Large intestine (tissue), 3 donors: ENCODE results near the gene DOK3. TPM values are rescaled to one million over a fixed set of nuclear protein-coding genes. Genes with fewer than 3 reads are reported as not detected.
A peak's percentile ranks its signal among the peaks of the same experiment; 100 is the strongest.

ENCODE experiments used
- DNase-seq, 2 donors: peaks; one replicate each; pipeline versions ENCODE4 v3.0.0 to v3.0.0-alpha.2; 2013
- H3K27ac ChIP-seq: one replicate; pipeline ENCODE4 v1.5.1; 2013; ENCODE audit warnings: low read length
- H3K27me3 ChIP-seq: 2 replicates; pipeline ENCODE4 v1.6.1; 2013; ENCODE audit warnings: low read length; ENCODE audit not compliant: control insufficient read depth, insufficient read depth
- H3K36me3 ChIP-seq: 2 replicates; pipeline ENCODE4 v1.6.1; 2013; ENCODE audit warnings: low read length; ENCODE audit not compliant: control insufficient read depth, insufficient read depth
- H3K4me1 ChIP-seq: one replicate; pipeline ENCODE4 v1.6.1; 2013; ENCODE audit warnings: low read length; ENCODE audit not compliant: control insufficient read depth, insufficient read depth
- H3K4me3 ChIP-seq: one replicate; pipeline ENCODE4 v1.5.1; 2013; ENCODE audit warnings: low read length
- H3K9me3 ChIP-seq: one replicate; pipeline ENCODE4 v1.6.1; 2013; ENCODE audit warnings: mild to moderate bottlenecking, low read depth, low read length, moderate library complexity; ENCODE audit not compliant: control insufficient read depth
- WGBS: methylation state at CpG from one replicate; pipeline ENCODE4 v1.1.5; 2013; ENCODE audit warnings: low lambda C conversion rate; ENCODE audit not compliant: insufficient coverage; 5-methylcytosine and 5-hydroxymethylcytosine counted together
- polyA plus RNA-seq: library from polyadenylated mRNA; unstranded; fragments of 120-200 nt; gene quantifications from one replicate; pipeline ENCODE4 v1.2.1, GENCODE V29; 2013

Gene DOK3
- polyA plus RNA-seq, 1 donor: 4.7 TPM

DNA sequence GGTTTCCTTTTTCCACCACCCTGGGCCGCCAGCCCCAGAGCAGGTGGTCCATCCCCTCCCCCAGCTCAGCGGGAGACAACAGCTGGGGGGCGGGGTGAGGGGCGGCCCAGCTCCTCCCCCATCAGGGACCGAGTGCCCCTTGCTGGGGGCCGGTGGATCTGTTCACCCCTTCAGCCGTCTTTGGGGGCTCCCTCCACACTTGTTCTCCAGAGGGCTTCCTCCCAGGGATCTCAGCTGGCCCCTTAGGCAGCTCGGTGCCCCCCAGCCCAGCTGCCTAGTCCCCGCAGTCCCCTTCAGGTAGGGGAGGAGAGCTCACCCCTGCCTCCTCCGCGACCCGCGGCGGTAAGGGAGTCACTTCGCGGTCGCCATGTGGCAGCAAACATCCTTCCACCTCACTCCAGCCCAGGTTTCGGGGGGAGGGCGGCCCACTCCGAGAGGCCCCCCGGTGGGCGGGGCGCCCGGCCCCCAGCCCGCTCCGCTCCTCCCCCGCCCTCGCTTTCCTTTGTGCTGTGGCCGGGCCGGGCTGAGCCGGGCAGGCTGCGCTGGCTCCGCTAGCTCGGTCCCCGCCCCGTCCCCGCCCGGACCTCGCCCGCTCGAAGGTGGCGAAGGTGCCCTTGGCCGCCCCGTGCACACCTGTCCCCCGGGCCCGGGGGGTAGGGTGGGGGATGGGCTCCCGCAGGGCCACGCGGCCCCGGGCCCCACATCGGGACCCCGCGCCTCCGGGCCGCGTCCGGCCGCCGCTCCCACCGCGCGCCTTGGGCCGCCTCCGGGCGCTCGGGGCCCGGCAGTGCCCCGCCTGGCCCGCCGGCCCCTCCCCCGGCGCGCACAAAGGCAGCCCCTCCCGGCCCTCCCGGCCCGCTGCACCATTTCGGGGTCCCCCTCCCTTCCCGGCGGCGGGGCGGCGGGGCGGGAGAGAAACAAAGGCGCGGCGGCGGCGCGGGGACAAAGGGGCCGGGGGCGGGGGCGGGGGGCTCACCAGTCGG is 36.9 kb downstream of the DOK3 start:
- Histone ChIP-seq H3K27me3 (peaks cover 23% of the 10 kb centered on the region), H3K36me3 (peaks cover 9% of the 10 kb centered on the region), H3K9me3 (no peaks in the 10 kb centered on the region), H3K27ac (peak overlapping the region; percentile 29), H3K4me1 (peaks cover 9% of the 10 kb centered on the region), H3K4me3 (peak overlapping the region; percentile 62)
- peak in 1 of 2 donors; percentile 45 for DNase-seq
- WGBS: no CpG with 5 or more reads among the region's 93 CpGs

DNA sequence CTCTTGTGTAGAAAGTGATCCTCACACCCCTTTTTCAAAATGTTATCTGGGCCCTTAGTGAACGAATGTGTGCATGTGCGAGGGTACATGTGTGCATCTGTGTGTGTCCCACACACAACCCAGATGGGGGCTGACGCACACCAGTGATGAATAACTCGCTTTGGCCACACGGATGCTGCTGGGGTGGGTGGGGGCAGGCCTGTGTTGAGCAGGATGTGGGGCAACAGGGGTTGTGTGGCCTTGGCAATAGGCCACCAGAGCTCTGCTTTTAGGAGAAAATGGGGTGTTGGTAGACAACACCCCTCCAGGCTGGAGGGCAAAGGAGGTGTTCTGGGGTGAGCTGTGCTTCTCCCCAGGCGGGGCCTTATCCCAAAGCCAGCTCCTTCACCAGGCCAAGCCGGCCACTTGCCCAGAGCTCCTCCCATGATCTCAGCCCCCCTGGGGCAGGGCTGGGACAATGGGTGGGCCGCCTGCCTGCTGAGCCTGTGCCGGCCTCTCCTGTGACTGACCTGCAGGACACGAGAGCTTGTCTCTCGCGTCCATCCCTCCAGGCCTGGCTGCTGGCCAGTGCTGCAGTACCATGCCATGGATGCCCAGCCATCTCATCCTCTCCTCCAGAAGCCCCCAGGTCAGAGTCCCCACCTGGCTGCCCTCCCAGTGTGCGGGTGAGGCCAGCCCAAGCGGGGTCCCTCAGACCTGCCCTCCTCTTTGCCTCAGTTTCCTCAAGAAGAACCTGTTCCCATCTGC is 37.8 kb downstream of the DOK3 start:
- H3K27me3 ChIP-seq: peaks cover 23% of the 10 kb centered on the region
- peaks cover 2% of the 10 kb centered on the region for H3K9me3 ChIP-seq
- H3K27ac ChIP-seq: no peak overlapping the region
- peaks cover 14% of the 10 kb centered on the region for H3K36me3 ChIP-seq
- WGBS: no CpG with 5 or more reads among the region's 14 CpGs
- H3K4me3 ChIP-seq: peak overlapping the region; percentile 62
- DNase-seq: no peak
- peaks cover 9% of the 10 kb centered on the region for H3K4me1 ChIP-seq

DNA sequence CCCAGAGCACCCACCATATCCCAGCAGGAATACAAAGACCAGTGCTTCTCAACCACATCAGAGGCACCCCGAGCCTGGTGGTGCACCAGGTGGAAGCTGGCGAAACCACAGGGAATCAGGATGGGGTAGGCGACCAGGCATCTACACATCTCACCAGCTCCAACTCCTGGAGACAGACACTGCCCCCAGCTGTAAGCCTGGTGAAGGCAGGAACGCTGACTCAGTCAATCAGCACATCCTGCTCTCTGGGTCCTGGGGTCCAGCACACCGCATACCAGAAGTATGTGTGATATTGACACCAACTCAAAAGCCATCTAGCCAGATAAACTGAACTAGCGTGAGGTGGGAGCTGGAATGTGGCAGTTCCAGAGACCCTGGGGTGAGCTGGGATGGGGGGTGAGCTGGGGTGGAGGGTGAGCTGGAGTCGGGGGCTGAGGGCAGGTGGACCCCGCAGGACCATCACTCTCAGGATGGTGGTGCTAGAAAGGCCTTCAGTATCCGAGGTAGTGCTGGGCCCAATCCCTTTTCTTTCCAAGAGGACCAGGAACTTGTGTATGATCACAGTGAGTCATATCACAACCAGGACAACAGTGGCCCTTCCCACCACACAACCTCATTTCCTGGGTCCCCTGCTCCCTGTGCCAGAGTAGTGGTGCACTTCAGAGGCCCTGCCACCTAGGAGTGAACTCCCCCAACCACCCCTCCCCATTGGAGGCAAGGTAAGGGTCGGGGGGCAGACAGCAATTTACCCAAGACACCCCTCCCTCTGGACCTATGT is 38.7 kb downstream of the DOK3 start:
- WGBS: no CpG with 5 or more reads among the region's 10 CpGs
- DNase-seq: no peak
- Histone ChIP-seq H3K36me3 (peaks cover 22% of the 10 kb centered on the region), H3K4me1 (peaks cover 9% of the 10 kb centered on the region), H3K27me3 (peaks cover 23% of the 10 kb centered on the region), H3K27ac (no peak overlapping the region), H3K4me3 (no peak overlapping the region), H3K9me3 (peaks cover 4% of the 10 kb centered on the region)

DNA sequence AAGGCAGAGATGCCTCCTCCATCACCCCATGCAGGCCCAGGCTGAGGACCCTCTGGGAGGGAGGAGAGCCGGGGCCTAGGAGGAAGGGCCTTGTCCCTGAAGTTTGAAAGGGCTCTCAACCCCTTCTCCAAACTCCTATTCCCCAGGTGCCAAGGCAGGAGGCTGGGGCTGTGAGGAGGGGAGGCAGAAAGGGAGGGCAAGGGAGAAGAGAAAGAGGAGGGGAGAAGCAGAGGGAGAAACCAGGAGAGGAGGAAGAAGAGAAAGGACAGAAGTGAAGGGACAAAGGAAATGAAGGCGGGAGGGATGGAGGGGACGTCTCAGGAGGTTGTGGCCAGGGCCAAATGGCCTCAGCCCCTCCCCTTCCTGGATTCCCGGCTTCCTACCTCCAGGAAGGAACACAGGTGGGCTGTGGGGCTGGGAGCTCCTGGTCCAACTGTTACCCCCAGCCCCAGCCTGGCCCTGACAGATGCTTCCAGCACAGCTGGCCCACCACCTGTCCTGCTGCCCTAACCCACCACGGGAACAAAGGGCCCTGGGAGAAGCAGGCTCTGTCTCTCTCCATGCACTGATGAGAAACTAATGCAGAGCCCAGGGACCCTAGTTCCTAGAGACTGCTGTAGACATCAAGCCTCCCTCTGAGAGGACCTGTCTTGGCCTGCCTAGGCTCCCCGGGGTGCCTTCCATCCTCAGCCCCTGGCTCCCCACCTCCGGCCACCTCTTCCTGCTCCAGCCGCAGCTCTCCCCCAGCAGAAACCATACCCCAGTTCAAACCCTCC is 39.7 kb downstream of the DOK3 start:
- no peak overlapping the region for H3K27ac ChIP-seq

DNA sequence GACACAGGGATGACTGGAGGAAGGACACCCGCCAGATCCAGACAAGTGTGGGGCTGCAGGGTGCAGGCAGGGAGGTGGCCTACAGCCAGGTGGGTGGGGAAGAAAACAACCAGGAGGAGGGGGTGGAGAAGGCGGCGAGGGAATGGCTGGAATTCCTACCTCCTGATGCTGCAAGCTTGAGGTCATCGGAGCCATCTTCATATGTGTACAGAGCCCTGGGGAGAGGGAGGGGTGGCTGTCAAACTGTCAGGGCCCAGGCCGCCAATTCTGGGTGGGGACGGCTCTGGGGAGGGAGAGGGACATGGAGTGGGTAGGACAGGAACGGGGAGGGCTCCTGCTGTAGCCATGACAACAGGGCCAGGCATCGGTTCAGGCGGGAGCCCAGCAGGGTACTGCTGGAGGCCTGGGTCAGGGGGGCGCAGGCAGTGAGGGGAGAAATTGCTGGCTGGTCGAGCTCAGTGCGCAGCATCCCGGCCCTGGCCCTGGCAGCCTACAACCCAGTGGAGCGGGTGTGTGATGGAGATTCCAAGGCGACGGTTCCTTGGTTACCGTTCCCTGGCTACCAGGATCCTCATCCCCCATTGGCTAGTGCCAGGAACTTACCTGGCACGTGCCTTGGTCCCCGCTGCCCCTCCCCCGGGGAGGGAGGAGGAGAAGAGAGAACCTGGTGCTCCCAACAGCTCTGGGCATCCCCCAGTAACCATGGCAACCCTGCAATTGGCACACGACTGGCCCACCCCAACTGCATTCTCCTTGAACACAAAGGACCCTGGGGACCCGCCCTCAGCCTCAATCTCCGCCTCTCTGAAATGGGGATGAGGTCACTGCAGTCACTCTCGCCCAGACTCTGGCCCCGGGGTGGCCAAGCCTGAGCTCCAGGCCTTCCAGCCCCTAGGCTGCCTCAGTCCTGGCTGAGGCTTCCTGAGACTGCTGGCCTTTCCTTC is 40.7 kb downstream of the DOK3 start:
- Histone ChIP-seq H3K9me3 (peaks cover 4% of the 10 kb centered on the region), H3K27me3 (peaks cover 14% of the 10 kb centered on the region), H3K4me3 (no peak overlapping the region), H3K27ac (no peak overlapping the region), H3K36me3 (peaks cover 27% of the 10 kb centered on the region), H3K4me1 (peaks cover 9% of the 10 kb centered on the region)
- WGBS: no CpG with 5 or more reads among the region's 25 CpGs
- no peak for DNase-seq

More for the DNA sequence above, 39.7 kb downstream of the DOK3 start:
- Histone ChIP-seq H3K36me3 (peaks cover 27% of the 10 kb centered on the region), H3K9me3 (peaks cover 4% of the 10 kb centered on the region), H3K4me1 (peaks cover 9% of the 10 kb centered on the region), H3K4me3 (no peak overlapping the region), H3K27me3 (peaks cover 23% of the 10 kb centered on the region)
- WGBS: 86% methylated on average over 1 of the region's 8 CpGs
- no peak for DNase-seq

DNA sequence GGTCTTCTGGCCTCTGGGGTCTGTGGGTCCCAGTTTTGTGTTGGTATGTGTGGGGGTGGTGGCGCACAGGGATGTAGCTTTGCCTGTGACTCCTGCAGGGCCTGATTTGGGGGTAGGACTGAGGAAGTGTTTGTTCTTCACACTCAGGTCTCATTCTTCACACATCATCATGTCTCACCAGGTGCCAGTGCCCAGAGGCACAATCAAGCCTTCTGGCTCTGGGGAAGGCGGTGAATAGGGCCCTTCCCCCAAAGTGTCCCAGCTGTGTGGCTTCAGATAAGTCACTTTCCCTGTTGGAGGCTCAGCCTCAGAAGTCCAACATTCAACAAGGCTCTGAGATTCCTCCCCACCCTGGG is 41.3 kb downstream of the DOK3 start:
- no CpG with 5 or more reads among the region's 2 CpGs for whole genome bisulfite sequencing
- Histone ChIP-seq H3K27me3 (peaks cover 13% of the 10 kb centered on the region), H3K9me3 (peaks cover 4% of the 10 kb centered on the region), H3K4me1 (peaks cover 9% of the 10 kb centered on the region), H3K36me3 (peaks cover 30% of the 10 kb centered on the region), H3K4me3 (no peak overlapping the region), H3K27ac (no peak overlapping the region)
- no peak for DNase-seq

DNA sequence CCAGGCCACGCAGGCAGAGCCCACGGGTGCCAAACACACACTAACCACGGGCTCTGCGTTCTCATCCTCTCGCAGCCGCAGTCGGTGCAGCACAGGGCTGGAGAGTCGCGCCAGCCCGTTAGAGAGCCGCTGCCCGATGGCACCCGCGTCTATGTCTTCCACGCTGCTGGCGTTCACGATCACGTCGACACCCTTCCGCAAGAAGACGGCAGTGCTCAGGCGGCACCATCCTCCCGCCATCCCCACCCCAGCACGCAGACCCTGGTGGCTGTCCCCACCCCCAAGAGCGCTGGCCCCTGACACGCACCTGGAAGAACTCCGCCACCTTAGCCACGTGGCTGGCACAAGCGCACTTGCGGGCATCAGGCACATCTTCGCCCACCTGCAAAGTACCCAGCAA is 42.2 kb downstream of the DOK3 start:
- DNase-seq: no peak
- WGBS: no CpG with 5 or more reads among the region's 31 CpGs
- Histone ChIP-seq H3K9me3 (peaks cover 4% of the 10 kb centered on the region), H3K4me3 (no peak overlapping the region), H3K27me3 (peaks cover 11% of the 10 kb centered on the region), H3K4me1 (peaks cover 7% of the 10 kb centered on the region), H3K27ac (no peak overlapping the region), H3K36me3 (peaks cover 30% of the 10 kb centered on the region)

DNA sequence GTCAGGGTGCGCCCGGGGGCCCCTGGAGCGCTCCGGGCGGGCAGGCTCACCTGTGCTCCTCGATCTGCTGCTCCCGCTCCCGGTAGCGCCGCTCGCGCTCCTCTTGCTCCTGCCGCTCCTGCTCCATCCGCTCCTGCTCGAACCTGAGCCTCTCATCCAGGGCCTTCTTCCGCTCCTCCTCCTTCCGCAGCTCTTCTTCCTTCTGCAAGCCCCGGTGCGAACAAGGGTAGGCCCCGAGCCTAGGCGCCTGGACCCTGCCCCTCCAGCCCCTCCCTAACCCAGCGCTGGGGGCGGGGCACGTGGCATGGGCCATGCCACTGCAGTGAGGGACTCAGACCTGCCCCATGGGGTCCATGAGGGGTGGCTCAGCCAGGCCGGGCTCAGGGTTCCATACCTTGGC is 42.8 kb downstream of the DOK3 start:
- H3K27ac ChIP-seq: no peak overlapping the region
- no peak for DNase-seq
- H3K4me3 ChIP-seq: no peak overlapping the region
- H3K9me3 ChIP-seq: peaks cover 4% of the 10 kb centered on the region
- peaks cover 1% of the 10 kb centered on the region for H3K4me1 ChIP-seq
- 93% methylated on average over 2 of the region's 25 CpGs for whole genome bisulfite sequencing
- peaks cover 5% of the 10 kb centered on the region for H3K27me3 ChIP-seq
- peaks cover 30% of the 10 kb centered on the region for H3K36me3 ChIP-seq

DNA sequence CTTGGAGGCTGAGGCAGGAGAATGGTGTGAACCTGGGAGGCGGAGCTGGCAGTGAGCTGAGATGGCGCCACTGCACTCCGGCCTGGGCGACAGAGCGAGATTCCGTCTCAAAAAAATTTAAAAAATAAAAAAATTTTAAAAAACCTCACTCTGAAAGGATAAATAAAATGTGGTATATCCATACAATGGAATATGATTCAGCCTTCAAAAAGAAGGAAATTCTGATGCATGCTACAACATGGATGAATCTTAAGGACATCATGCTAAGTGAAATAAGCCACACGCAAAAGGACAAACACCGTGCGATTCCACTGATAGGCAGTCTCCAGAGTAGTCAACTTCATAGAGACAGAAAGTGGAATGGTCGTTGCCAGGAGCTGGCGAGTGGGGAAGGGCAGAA is 44.6 kb downstream of the DOK3 start:
- Histone ChIP-seq H3K9me3 (peaks cover 4% of the 10 kb centered on the region), H3K4me1 (no peaks in the 10 kb centered on the region), H3K4me3 (no peak overlapping the region), H3K27me3 (no peaks in the 10 kb centered on the region), H3K27ac (no peak overlapping the region), H3K36me3 (peaks cover 31% of the 10 kb centered on the region)
- WGBS: 100% methylated on average over 1 of the region's 11 CpGs
- DNase-seq: no peak
